HEK293T (cell line): ENCODE results near the gene TSPAN8.

Source experiments
- ELF4 ChIP-seq: fragments of 450-650 bp; IDR thresholded peaks from 2 replicates; pipeline ENCODE4 v1.6.1; 2017; ENCODE audit warnings: antibody characterized with exemption
- FOXA1 ChIP-seq: fragments of 450-650 bp; IDR thresholded peaks from 2 replicates; pipeline ENCODE4 v1.6.1; 2016; ENCODE audit warnings: mild to moderate bottlenecking
- FOXM1 ChIP-seq: fragments of 450-650 bp; IDR thresholded peaks from 2 replicates; pipeline ENCODE4 v1.6.1; 2017; ENCODE audit warnings: mild to moderate bottlenecking, borderline replicate concordance
- HDGF ChIP-seq: fragments of 450-650 bp; IDR thresholded peaks from 2 replicates; pipeline ENCODE4 v1.6.1; 2017; ENCODE audit warnings: antibody characterized with exemption, borderline replicate concordance
- SUZ12 ChIP-seq: fragments of 450-650 bp; IDR thresholded peaks from 2 replicates; pipeline ENCODE4 v1.6.1; 2016; ENCODE audit warnings: mild to moderate bottlenecking

DNA sequence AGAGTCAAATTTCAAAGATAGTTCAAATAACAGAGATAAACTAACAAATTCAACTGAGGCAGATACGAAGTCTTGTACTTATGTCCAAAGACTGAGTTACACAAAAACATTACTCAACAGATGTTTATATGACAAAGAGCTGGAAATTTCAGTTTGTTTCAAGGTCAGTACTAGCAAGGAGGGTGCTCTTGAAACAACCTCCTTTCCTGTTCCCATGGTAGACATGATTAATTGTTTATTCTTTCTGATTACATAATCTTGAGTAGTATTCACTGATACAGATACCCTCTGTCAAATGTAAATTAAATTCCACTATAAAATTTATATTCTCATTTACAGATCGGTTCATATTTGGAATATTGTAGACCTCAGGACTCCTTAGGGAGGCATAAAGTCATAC, 23.4 kb downstream of the TSPAN8 start:
- TF ChIP-seq ELF4 (no peak), SUZ12 (no peak), FOXM1 (no peak), FOXA1 (no peak), HDGF (no peak)
